ENCODE results near the gene UBL4B. TPM values are rescaled to one million over a fixed set of nuclear protein-coding genes. Genes with fewer than 3 reads are reported as not detected.
"Not testable (repeated sequence)": the region's sequence is repeated elsewhere in the genome, so short reads cannot be mapped to it uniquely, and the experiment has no call there.

UBL4B gene
- total and polyA plus RNA-seq, 8 donors = not detected

GRCh38 chr1:110070282-110070669, 42.0 kb upstream of the UBL4B start:
- H3K27me3 ChIP-seq = peaks cover 9 to 44% (median 16%) of the 10 kb centered on the region in 4 donors
- intact Hi-C loops (cut with DNase I) = no loop called here
- no peaks in the 10 kb centered on the region for H3K4me1 ChIP-seq
- FAIRE-seq (no peak), ATAC-seq (peak in 2 of 4 donors; percentile 37 to 43), DNase-seq (no peak)
- WGBS, 2 donors = 7 to 8% methylated on average over 37 to 52 of the region's 52 CpGs
- H3K4me3 ChIP-seq = peak overlapping the region in 2 of 4 donors; percentile 14 to 39
- no peak overlapping the region for H3K27ac ChIP-seq
- H3K9me3 ChIP-seq = no peaks in the 10 kb centered on the region
- H3K36me3 ChIP-seq = no peaks in the 10 kb centered on the region
- no peak for TF ChIP-seq CTCF (IDR thresholded peaks at IDR 0.05)

GRCh38 chr1:110070671-110071242, 41.5 kb upstream of the UBL4B start, which contains the start of gene ALX3:
Gene ALX3 (minus strand): TSS chr1:110070672. CDS start chr1:110070612, 60 bp downstream.
- DNase-seq (no peak), FAIRE-seq (no peak), ATAC-seq (no peak)
- 13 to 30% methylated on average over 10 to 27 of the region's 27 CpGs for WGBS, 2 donors
- Histone ChIP-seq H3K9me3 (no peaks in the 10 kb centered on the region), H3K27me3 (peaks cover 9 to 44% (median 16%) of the 10 kb centered on the region in 4 donors), H3K27ac (no peak within 1 kb of the TSS), H3K4me3 (peak within 1 kb of the TSS in 2 of 4 donors; percentile 14 to 39), H3K4me1 (no peaks in the 10 kb centered on the region), H3K36me3 (no peaks in the 10 kb centered on the region)
- TF ChIP-seq CTCF (IDR thresholded peaks at IDR 0.05) = no peak
- intact Hi-C loops (cut with DNase I) = no loop called here

GRCh38 chr1:110074166-110074565, 38.1 kb upstream of the UBL4B start:
- H3K27me3 ChIP-seq = peaks cover 1 to 27% (median 4%) of the 10 kb centered on the region in 4 donors
- H3K4me1 ChIP-seq = no peaks in the 10 kb centered on the region
- DNase-seq = no peak
- intact Hi-C loops (cut with DNase I) = no loop called here
- no peaks in the 10 kb centered on the region for H3K9me3 ChIP-seq
- 70 to 74% methylated on average over 4 of the region's 4 CpGs for WGBS, 2 donors
- no peak for TF ChIP-seq CTCF (IDR thresholded peaks at IDR 0.05)
- no peaks in the 10 kb centered on the region for H3K36me3 ChIP-seq
- FAIRE-seq = no peak
- no peak overlapping the region for H3K27ac ChIP-seq
- no peak for ATAC-seq
- H3K4me3 ChIP-seq = no peak overlapping the region

GRCh38 chr1:110076789-110077500, 35.3 kb upstream of the UBL4B start:
- Histone ChIP-seq H3K27me3 (peaks cover 0 to 3% (median 0%) of the 10 kb centered on the region in 4 donors), H3K36me3 (no peaks in the 10 kb centered on the region), H3K9me3 (no peaks in the 10 kb centered on the region), H3K27ac (no peak overlapping the region), H3K4me3 (no peak overlapping the region), H3K4me1 (no peaks in the 10 kb centered on the region)
- no peak for DNase-seq
- FAIRE-seq = no peak
- TF ChIP-seq CTCF (IDR thresholded peaks at IDR 0.05) = no peak
- intact Hi-C loops (cut with DNase I) = no loop called here
- no peak for ATAC-seq
- WGBS, 2 donors = 75 to 81% methylated on average over 3 of the region's 3 CpGs

- ATAC-seq; H3K9me3 ChIP-seq; intact Hi-C loops (cut with DNase I); FAIRE-seq; H3K4me3 ChIP-seq; H3K4me1 ChIP-seq; H3K27me3 ChIP-seq; DNase-seq; H3K27ac ChIP-seq; H3K36me3 ChIP-seq: not testable (repeated sequence)
- 94 to 96% methylated on average over 2 of the region's 2 CpGs for WGBS, 2 donors
Observed at GRCh38 chr1:110079995-110080394, 32.2 kb upstream of the UBL4B start.

Data from pancreas (tissue), 10 donors.